Coronary artery (tissue), 2 donors: ENCODE data around the gene SLC48A1.

Source experiments
- DNase-seq: peaks from one replicate; pipeline ENCODE4 v3.0.0-alpha.2; 2017; ENCODE audit warnings: low spot score
- H3K27ac ChIP-seq, 2 donors: fragments of 200-600 bp; sonication (generic); one replicate each; pipeline ENCODE4 v1.5.1; 2016 to 2019
- H3K4me3 ChIP-seq: fragments of 200-600 bp; sonication (generic); 2 replicates; pipeline ENCODE4 v1.5.1; 2016; ENCODE audit warnings: mild to moderate bottlenecking, moderate library complexity
- TF ChIP-seq, protein P1 (sequence below): fragments of 200-600 bp; sonication (generic); IDR thresholded peaks from one replicate; pipeline ENCODE4 v1.5.1; 2019; ENCODE audit warnings: antibody characterized with exemption

Gene SLC48A1

DNA sequence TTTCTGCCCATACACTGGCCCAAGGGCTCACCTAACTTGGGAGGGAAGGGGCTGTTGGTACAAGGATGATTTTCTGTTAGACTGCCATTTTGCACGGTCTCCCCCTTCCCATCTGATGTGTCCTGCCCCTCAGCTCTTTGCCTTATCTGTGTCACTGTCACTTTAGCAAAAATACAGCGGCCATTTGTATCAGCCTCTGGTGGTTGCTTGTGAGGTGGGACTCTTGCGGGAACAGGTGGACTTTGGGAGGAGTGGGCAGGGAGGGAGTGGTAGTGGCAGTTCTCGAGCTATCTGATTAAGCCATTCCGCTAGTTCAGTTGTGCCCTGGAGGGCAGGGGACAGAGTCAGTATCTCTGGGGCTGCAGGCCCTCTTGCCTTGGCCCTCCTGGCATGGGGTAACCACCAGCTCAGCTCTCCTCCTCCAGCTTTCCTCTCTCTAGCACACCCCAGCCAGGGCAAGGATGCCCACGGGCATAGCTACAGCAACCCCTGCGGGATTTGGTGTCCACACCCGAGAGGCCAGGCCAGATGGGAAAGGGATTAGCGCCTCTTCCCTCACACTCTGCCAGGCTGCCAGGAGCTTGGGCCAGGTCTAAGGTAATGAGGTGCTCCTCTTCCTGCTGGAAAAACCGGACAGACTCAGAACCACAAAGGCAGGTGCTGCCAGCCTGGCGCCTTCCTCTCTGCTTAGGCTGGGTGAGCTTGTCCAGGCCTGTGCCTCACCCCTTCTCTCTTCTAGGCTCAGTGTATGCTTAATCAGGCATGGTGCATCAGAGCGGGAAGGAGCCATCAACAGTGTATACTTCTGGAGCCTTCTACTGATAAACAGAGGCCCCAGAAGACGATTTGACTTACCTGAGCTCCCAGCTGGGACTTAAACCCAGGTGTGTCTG is 8.7 kb downstream of the SLC48A1 start:
- Histone ChIP-seq H3K4me3 (no peak overlapping the region), H3K27ac (peak overlapping the region in 1 of 2 donors; percentile 31)
- DNase-seq = no peak
- TF ChIP-seq, protein P1, sequence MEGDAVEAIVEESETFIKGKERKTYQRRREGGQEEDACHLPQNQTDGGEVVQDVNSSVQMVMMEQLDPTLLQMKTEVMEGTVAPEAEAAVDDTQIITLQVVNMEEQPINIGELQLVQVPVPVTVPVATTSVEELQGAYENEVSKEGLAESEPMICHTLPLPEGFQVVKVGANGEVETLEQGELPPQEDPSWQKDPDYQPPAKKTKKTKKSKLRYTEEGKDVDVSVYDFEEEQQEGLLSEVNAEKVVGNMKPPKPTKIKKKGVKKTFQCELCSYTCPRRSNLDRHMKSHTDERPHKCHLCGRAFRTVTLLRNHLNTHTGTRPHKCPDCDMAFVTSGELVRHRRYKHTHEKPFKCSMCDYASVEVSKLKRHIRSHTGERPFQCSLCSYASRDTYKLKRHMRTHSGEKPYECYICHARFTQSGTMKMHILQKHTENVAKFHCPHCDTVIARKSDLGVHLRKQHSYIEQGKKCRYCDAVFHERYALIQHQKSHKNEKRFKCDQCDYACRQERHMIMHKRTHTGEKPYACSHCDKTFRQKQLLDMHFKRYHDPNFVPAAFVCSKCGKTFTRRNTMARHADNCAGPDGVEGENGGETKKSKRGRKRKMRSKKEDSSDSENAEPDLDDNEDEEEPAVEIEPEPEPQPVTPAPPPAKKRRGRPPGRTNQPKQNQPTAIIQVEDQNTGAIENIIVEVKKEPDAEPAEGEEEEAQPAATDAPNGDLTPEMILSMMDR = no peak

DNA sequence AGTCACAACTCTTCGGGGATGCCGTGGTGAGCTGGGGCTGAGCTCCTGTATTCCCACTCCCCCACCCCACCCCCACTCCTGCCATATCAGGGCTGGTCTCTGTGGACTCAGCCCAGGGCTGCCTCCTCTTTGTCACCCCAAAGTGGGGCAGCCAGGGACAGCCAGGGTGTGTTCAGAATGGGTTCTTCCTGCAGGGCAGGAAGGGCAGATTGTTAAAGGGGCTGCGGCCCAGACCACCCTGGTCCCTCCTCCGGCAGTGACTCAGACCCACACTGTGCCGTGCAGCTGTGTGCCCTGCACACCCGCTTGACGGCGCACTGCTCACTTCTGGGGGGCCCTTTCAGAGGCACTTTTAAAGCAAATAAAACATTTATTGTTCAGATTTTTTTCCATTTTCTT is 9.3 kb downstream of the SLC48A1 start:
- DNase-seq = no peak
- TF ChIP-seq, protein P1 = no peak
- Histone ChIP-seq H3K4me3 (no peak overlapping the region), H3K27ac (peak overlapping the region in 1 of 2 donors; percentile 31)

DNA sequence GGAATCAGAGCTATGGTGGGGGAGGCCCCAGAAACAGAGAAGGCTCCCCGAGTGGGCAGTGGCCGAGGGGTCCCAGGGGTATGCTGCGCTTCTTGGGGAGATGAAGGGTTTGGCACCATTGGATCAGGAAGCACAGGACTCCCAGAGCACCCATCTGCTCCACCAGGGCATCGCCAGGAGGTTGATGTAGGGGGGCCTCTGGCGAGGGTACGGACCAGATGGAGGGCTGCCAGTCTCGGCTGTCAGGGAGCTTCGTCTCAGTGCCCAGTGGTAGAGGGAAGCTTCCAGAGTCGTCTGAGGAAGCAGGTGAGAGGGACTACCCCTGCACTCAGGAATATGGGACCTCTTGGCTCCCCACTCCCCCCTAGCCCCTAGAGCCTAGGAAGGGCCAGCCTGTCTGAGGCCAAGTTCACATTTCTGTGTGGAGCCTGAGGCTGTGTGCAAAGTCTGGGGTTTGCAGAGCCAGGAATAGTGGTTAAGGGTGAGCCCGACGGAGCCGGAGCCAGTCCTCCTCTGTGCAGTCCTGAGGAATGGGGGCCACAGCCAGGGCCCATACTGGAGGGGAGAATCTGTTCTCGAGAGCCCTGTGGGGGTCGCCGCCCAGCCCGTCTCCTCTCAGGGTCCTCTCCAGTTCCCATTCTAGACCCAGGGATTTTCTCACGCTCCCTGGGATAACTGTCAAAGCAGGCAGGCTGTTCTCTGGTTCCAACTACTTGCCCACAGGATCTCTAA is 10.2 kb downstream of the SLC48A1 start:
- peak overlapping the region in 1 of 2 donors; percentile 45 for H3K27ac ChIP-seq
- TF ChIP-seq, protein P1 = no peak
- no peak for DNase-seq
- no peak overlapping the region for H3K4me3 ChIP-seq

DNA sequence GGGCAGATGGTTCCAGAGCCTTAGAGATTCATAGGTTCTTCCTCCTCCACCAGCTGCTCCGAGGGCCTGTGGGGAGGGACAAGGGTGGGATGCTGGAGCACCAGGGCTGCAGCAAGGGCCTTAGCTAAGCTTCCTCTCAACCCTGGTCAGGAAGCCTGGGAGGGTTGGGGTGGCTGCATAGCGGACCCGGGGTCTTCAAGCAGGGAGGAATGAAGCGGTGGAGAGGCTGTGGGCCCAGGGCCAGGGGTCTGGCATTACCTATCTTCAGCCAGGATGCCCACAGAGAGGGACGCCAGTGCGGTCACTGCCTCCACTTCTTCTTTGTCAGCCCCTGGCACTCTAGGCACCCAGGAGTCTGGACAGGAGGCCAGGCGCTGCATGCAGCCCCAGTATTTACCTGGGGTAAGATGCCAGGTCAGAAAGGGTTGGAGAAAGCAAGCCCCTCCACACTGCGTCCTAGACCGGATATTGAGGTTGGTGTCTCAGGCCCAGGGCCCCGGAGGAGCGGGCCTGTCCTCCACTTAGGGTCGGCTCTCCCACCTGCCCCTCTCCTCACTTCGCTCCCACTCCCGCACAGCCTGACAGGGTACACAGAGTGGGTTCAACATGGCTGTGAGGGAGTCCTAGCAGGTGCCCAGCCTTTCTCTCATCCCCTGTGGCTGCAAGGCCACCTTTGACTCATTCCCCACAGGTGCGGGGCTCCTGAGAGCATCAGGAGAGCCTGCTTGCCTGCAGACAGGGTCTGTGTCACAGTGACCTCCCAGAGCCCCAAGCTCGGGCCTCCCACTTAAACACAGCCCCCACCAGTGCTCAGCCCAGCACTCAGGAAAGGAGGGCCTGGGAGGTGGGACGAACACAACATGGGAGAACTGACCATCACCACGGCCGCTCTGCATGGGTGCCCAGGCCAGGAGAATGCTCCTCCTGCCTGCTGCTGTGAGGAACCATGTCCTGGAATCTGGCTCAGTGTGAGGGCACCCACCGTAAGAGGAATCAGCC is 11.1 kb downstream of the SLC48A1 start:
- Histone ChIP-seq H3K4me3 (no peak overlapping the region), H3K27ac (peak overlapping the region in 1 of 2 donors; percentile 45)
- no peak for DNase-seq
- TF ChIP-seq, protein P1 = no peak

DNA sequence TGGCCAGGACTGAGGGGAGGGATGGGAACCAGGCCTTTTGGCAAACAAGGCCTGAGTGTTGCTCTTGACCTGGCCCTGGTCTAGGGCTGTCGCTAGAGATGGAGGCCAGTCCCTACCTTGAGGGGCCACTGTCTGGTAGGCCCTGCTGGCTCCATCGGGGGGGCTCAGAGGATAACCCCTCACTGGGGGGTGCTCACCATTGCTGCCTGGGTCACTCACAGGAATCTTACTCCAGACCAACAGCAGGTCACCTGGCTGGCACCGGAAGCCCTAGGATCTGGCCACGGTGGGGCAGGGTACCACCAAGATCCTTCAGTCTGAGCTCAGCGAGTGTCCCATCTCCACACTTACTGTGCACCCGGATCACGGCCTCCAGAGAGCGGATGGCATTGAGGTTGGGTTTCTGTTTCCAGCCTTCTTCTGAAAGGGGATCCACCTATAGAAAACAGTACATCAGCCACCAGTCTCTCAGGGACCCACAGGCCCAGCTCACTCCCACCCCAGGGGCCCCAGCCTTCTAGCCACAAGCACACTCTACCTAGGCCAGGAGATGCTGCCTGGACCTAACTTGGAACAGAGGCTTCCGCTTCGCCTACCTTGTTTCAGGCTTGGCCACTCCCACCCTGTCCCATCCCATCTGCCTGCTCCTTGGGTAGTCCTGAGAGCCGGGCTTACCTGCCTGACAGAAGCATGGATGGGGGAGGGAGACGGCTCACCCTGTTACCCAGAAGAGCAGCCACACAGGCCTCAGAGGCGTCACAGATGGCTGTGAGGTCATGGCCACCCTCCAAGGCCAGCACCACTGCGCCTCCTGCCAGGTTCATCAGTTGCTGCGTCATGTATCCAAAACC is 12.2 kb downstream of the SLC48A1 start:
- no peak for DNase-seq
- Histone ChIP-seq H3K27ac (peak overlapping the region in 1 of 2 donors; percentile 75), H3K4me3 (no peak overlapping the region)
- TF ChIP-seq, protein P1 = no peak
